LNCAP (cell line): ENCODE data around the gene PTPRD.

ENCODE experiments used
- TF ChIP-seq, protein P1 (sequence below): fragments of 450-650 bp; IDR thresholded peaks from 2 replicates; pipeline ENCODE4 v1.5.1; 2017; ENCODE audit warnings: mild to moderate bottlenecking

Gene PTPRD

DNA sequence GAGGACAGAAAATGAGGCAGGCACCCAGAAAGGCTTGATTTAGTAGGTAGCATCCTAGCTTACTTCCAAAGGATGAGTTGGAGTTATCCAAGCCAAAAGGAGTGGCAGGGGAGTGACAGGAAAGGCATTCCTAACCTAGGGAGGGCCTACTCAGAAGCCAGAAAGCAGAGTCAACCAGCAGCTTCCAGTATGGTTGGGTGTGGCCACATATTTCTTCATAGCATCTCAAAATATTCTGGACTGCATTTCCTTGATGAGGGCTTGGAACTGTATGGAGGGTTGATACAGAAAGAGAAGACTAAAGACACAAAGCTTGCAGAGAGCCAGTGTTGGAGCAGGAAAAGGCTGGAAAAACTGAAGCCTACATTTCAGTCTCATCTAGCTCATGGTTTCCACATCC lies 2156.5 kb downstream of the PTPRD start:
- TF ChIP-seq, protein P1, sequence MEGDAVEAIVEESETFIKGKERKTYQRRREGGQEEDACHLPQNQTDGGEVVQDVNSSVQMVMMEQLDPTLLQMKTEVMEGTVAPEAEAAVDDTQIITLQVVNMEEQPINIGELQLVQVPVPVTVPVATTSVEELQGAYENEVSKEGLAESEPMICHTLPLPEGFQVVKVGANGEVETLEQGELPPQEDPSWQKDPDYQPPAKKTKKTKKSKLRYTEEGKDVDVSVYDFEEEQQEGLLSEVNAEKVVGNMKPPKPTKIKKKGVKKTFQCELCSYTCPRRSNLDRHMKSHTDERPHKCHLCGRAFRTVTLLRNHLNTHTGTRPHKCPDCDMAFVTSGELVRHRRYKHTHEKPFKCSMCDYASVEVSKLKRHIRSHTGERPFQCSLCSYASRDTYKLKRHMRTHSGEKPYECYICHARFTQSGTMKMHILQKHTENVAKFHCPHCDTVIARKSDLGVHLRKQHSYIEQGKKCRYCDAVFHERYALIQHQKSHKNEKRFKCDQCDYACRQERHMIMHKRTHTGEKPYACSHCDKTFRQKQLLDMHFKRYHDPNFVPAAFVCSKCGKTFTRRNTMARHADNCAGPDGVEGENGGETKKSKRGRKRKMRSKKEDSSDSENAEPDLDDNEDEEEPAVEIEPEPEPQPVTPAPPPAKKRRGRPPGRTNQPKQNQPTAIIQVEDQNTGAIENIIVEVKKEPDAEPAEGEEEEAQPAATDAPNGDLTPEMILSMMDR, result no peak

DNA sequence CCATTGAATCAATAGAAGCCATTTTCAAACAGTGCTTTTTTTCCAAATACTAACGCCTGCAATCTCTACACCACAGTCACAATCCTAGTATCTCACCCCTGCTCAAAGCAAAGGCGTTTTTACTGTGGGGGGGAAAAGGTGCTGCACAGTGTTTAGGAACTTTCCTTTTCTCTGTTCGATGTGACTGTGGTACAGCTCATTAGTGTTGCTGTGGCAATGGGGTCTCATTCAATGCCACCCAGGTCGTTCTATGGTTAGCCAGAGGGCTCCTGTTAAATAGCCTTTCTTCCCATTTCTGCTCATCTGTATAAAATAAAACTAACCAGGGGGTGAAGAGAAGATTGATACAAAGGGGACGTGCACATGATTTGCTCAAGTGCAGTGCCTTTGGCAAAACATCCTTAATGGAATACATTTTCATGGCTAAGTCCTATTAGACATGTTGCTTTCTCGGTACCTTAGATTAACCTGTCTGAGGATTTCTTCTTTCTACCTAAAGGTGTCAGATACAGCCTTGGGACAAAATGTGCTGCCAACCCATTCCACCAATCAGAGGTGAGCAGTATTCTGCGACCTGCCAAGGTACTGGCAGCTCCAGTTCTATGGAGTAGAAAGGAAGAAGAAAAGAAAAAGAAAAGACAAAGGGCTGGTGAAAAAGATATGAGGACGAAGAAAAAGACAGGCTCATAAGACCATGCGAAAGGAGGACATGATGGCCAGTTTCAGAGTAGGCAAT lies 2161.8 kb downstream of the PTPRD start:
- TF ChIP-seq, protein P1, result no peak

DNA sequence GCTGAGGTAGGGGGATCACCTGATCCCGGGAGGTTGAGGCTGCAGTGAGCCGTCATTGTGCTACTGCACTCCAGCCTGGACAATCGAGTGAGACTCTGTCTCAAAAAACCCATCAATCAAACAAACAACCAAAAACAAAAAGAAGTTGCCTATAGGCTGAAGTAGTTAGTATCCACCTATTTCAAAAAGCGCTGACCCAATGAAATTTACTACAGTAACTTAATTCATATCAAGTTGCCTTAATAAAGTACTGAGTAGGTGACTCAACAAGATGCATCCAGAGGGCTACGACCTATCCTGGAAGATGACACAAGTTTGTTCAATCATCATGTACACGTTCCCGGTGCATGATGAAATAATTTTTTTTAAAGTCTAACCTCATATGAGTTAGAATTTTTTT lies 2164.6 kb downstream of the PTPRD start:
- TF ChIP-seq, protein P1, result no peak

GRCh38 chr9:8447601-8448000 lies 2165.2 kb downstream of the PTPRD start:
- TF ChIP-seq, protein P1, result no peak

- TF ChIP-seq, protein P1, result no peak
Observed at GRCh38 chr9:8437876-8438275, 2174.9 kb downstream of the PTPRD start.

DNA sequence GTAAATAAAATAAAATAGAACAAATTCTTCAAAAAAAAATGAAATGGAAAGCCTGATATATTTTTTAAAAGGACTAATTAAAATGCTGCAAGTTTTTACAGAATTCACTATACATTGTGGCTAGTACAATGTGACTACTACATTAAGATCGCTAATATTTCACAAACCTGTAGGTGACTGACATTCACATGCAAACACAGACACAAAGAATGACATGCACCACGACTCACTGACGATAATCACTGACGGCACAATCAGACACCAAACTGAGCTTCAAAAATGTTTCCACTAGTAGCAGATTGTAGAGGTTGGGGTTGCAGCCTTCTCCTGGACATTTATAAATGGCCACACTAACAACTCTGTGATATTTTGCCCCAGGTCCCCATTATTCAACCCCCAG lies 2175.5 kb downstream of the PTPRD start:
- TF ChIP-seq, protein P1, result no peak

GRCh38 chr9:8436786-8437185 lies 2176.0 kb downstream of the PTPRD start:
- TF ChIP-seq, protein P1, result no peak

- TF ChIP-seq, protein P1, result no peak
Observed at GRCh38 chr9:8434621-8435020, 2178.2 kb downstream of the PTPRD start.
